BJ (cell line): Measurements from ENCODE around the gene KRI1. TPM values are rescaled to one million over a fixed set of nuclear protein-coding genes. Genes with fewer than 3 reads are reported as not detected.
A peak's percentile ranks its signal among the peaks of the same experiment; 100 is the strongest.

Experiments
- CTCF ChIA-PET: fragments of 350-600 bp; formaldehyde crosslinking; extraction: SDS; loops from one replicate; lab custom pipeline; 2021; ENCODE audit warnings: antibody characterized with exemption, inconsistent platforms; lab: Yijun Ruan, JAX
- POLR2A ChIA-PET: fragments of 300-600 bp; sonication (Branson Sonifier 250); formaldehyde crosslinking; extraction: SDS; loops from one replicate; lab custom pipeline; 2021; ENCODE audit warnings: antibody characterized with exemption; lab: Charles Lee
- DNase-seq: peaks from one replicate; pipeline ENCODE4 v3.0.0-alpha.2; 2011; ENCODE audit warnings: low read depth
- H3K27me3 ChIP-seq: 2 replicates; pipeline ENCODE4 v1.6.0; 2011; ENCODE audit warnings: low read length; ENCODE audit not compliant: control insufficient read depth, insufficient read depth
- H3K36me3 ChIP-seq: 2 replicates; pipeline ENCODE4 v1.5.1; 2011; ENCODE audit warnings: low read length; ENCODE audit not compliant: control insufficient read depth, insufficient read depth
- H3K4me3 ChIP-seq: 2 replicates; pipeline ENCODE4 v1.5.1; 2011; ENCODE audit warnings: low read depth, mild to moderate bottlenecking, control low read depth, low read length
- CTCF ChIP-seq: IDR thresholded peaks from 2 replicates; pipeline ENCODE4 v1.5.1; 2011; ENCODE audit warnings: low read depth, mild to moderate bottlenecking, control low read depth, inconsistent platforms, low read length, moderate library complexity; ENCODE audit not compliant: insufficient read depth
- polyA plus RNA-seq: library from polyadenylated mRNA; depleted of rRNA; stranded (reverse); fragments of >200 nt; gene quantifications from 2 replicates; pipeline ENCODE4 v1.2.3, GENCODE V29; 2011

KRI1 gene
- polyA plus RNA-seq, 1 experiment, result 10.0 TPM

- Histone ChIP-seq H3K36me3 (no peaks in the 10 kb centered on the region), H3K27me3 (peaks cover 27% of the 10 kb centered on the region), H3K4me3 (no peak overlapping the region)
- TF ChIP-seq CTCF, result no peak
- ChIA-PET POLR2A (no interaction called here), CTCF (interaction anchor here (1.0 to 1.7 kb wide), 3 partner anchors 8 to 26 kb away, joined by 3 to 6 read pairs (median 6); no protein-coding TSS in a partner anchor)
- no peak for DNase-seq
These were observed 49.8 kb downstream of the KRI1 start for GRCh38 chr19:10516064-10516385.

- POLR2A ChIA-PET, result no interaction called here
- CTCF ChIA-PET, result interaction anchor here (1.2 kb wide), 1 partner anchor 31 kb away, joined by 4 read pairs; no protein-coding TSS in a partner anchor
- no peaks in the 10 kb centered on the region for H3K36me3 ChIP-seq
- no peak overlapping the region for H3K4me3 ChIP-seq
- H3K27me3 ChIP-seq, result peaks cover 27% of the 10 kb centered on the region
- no peak for TF ChIP-seq CTCF
- no peak for DNase-seq
These were observed 51.3 kb downstream of the KRI1 start for GRCh38 chr19:10514211-10515145.

- DNase-seq, result no peak
- TF ChIP-seq CTCF, result no peak
- POLR2A ChIA-PET, result no interaction called here
- peaks cover 23% of the 10 kb centered on the region for H3K27me3 ChIP-seq
- H3K36me3 ChIP-seq, result no peaks in the 10 kb centered on the region
- H3K4me3 ChIP-seq, result no peak overlapping the region
- CTCF ChIA-PET, result interaction anchor here (1.2 kb wide), 1 partner anchor 30 kb away, joined by 4 read pairs; no protein-coding TSS in a partner anchor
These were observed 52.6 kb downstream of the KRI1 start for GRCh38 chr19:10513223-10513622.

DNA sequence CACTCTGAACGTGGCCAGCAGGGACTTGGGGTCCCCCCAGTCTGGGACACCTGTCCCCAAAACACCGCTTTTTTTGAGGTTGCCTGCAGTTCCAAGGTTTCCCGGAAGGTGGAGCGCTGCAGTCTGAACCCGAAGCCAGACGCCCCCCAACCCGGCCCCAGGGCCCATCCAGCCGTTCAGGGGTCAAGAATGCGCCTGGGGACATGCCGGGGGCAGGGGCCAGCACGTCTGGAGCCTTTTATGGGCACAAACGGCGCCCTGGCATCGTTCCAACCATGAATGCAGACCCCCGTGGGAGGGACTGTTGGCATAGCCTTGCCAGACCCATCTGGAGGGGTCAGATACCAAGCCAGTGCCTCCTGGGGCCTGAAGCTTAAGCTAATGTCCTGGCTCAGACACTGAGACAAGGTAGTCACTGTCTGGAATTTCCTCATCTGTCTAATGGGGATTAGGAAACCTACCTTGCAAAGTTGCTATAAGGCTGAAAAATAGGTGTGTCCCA is 55.5 kb downstream of the KRI1 start:
- DNase-seq, result no peak
- ChIA-PET CTCF (interaction anchor here (1.2 to 2.0 kb wide), 4 partner anchors 13 to 189 kb away, joined by 4 to 10 read pairs (median 6); no protein-coding TSS in a partner anchor), POLR2A (no interaction called here)
- TF ChIP-seq CTCF, result peak; percentile 81
- H3K4me3 ChIP-seq, result no peak overlapping the region
- peaks cover 15% of the 10 kb centered on the region for H3K27me3 ChIP-seq
- no peaks in the 10 kb centered on the region for H3K36me3 ChIP-seq

DNA sequence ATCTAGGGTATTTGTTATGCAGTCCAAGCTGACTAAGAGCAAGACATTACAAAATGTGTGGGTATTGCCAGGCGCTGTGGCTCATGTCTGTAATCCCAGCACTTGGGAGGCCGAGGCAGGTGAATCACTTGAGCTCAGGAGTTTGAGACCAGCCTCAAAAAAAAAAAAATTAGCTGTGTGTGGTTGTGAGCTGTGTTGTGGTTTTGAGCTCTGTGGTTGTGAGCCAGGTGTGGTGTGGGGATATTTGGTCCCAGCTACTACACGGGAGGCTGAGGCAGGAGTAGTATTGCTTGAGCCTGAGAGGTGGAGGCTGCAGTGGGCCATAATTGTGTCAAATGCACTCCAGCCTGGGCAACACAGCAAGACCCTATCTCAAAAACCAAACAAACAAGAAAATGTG is 57.1 kb downstream of the KRI1 start:
- no peaks in the 10 kb centered on the region for H3K36me3 ChIP-seq
- ChIA-PET CTCF (interaction anchor here (0.6 to 2.0 kb wide), 4 partner anchors 25 to 346 kb away, joined by 3 to 10 read pairs (median 4); no protein-coding TSS in a partner anchor), POLR2A (no interaction called here)
- H3K4me3 ChIP-seq, result no peak overlapping the region
- TF ChIP-seq CTCF, result no peak
- no peak for DNase-seq
- peaks cover 5% of the 10 kb centered on the region; the same call in 1 of the 2 replicates for H3K27me3 ChIP-seq
